GM12878 (cell line): ENCODE results near the gene PHLPP1. TPM values are rescaled to one million over a fixed set of nuclear protein-coding genes. Genes with fewer than 3 reads are reported as not detected.

ENCODE experiments used
- ATAC-seq: fragments of 200-7000 bp; cut with Tn5 transposase; 3 replicates; pipeline ENCODE4 v1.9.1; 2020; ENCODE audit warnings: mild to moderate bottlenecking, moderate library complexity
- BruUV-seq: library from RNA; stranded (reverse); fragments of 400-500 nt; replicated peaks from 2 replicates; lab custom pipeline; 2021; lab: Mats Ljungman, UMichigan
- CTCF ChIA-PET: fragments of 300-600 bp; sonication (Branson Sonifier 250); formaldehyde crosslinking; extraction: SDS; loops from one replicate; lab custom pipeline; 2021; ENCODE audit warnings: inconsistent platforms; lab: Yijun Ruan, JAX
- POLR2A ChIA-PET: fragments of 350-600 bp; formaldehyde crosslinking; extraction: SDS; loops from one replicate; lab custom pipeline; 2021; ENCODE audit warnings: inconsistent platforms; lab: Charles Lee
- RAD21 ChIA-PET: fragments of 300-600 bp; sonication (Branson Sonifier 250); formaldehyde crosslinking; loops from one replicate; lab custom pipeline; 2023; ENCODE audit warnings: antibody characterized with exemption; ENCODE audit not compliant: unreplicated experiment; lab: Charles Lee
- SMC1A ChIA-PET: fragments of 300-600 bp; sonication (Branson Sonifier 250); formaldehyde crosslinking; loops from one replicate; lab custom pipeline; 2023; ENCODE audit not compliant: unreplicated experiment, uncharacterized antibody; lab: Charles Lee
- DNase-seq: peaks from one replicate; pipeline ENCODE4 v3.0.0-alpha.2; 2011; ENCODE audit warnings: low read depth, low spot score
- FAIRE-seq: peaks from 3 replicates; lab custom pipeline; 2011; peaks lifted over from hg19 to GRCh38; lab: Jason Lieb, UNC
- H2AFZ ChIP-seq: 2 replicates; pipeline ENCODE4 v1.6.0; 2011; ENCODE audit warnings: low read depth, low read length, control low read depth; ENCODE audit not compliant: control insufficient read depth
- H3K27ac ChIP-seq: 2 replicates; pipeline ENCODE4 v1.5.1; 2011; ENCODE audit warnings: control low read depth; ENCODE audit not compliant: control insufficient read depth, insufficient read depth
- H3K27me3 ChIP-seq, 2 experiments: replicated peaks in 1 of 2; 2 replicates each; pipeline versions ENCODE4 v1.6.0 to v1.6.1; 2011; ENCODE audit warnings: low read length in 1 of 2; ENCODE audit not compliant: control insufficient read depth in 2 of 2, insufficient read depth in 2 of 2
- H3K36me3 ChIP-seq, 2 experiments: 2 replicates each; pipeline ENCODE4 v1.5.1; 2011; ENCODE audit warnings: low read length in 1 of 2; ENCODE audit not compliant: control insufficient read depth in 2 of 2, insufficient read depth in 2 of 2
- H3K4me1 ChIP-seq: 2 replicates; pipeline ENCODE4 v1.6.1; 2011; ENCODE audit warnings: mild to moderate bottlenecking, low read length, moderate library complexity, mixed read lengths; ENCODE audit not compliant: control insufficient read depth, insufficient read depth
- H3K4me2 ChIP-seq: 2 replicates; pipeline ENCODE4 v1.6.0; 2011; ENCODE audit warnings: control low read depth; ENCODE audit not compliant: control insufficient read depth, insufficient read depth
- H3K4me3 ChIP-seq: fragments of 200-600 bp; sonication (generic); 2 replicates; pipeline ENCODE4 v1.5.1; 2016
- H3K79me2 ChIP-seq: 2 replicates; pipeline ENCODE4 v1.6.0; 2011; ENCODE audit warnings: low read length; ENCODE audit not compliant: control insufficient read depth, insufficient read depth
- H3K9ac ChIP-seq: 2 replicates; pipeline ENCODE4 v1.8.0; 2011; ENCODE audit warnings: low read length, control low read depth, mixed read lengths; ENCODE audit not compliant: control insufficient read depth, insufficient read depth
- H3K9me3 ChIP-seq: replicated peaks from 3 replicates; pipeline ENCODE4 v1.5.1; 2011; ENCODE audit warnings: mild to moderate bottlenecking, low read length; ENCODE audit not compliant: control insufficient read depth, insufficient read depth
- H4K20me1 ChIP-seq: 2 replicates; pipeline ENCODE4 v1.6.0; 2011; ENCODE audit not compliant: control insufficient read depth, insufficient read depth
- CEBPB ChIP-seq, 2 experiments: fragments of 150-350 bp in 1 of 2; IDR thresholded peaks; 2 replicates each; pipeline ENCODE4 v1.6.1; 2012 to 2014; ENCODE audit warnings: low read depth in 2 of 2, low read length in 2 of 2, borderline replicate concordance in 1 of 2, inconsistent platforms in 1 of 2
- CHD4 ChIP-seq: fragments of 200-600 bp; sonication (generic); IDR thresholded peaks from 2 replicates; pipeline ENCODE4 v1.6.1; 2016; ENCODE audit warnings: mild to moderate bottlenecking
- ETV6 ChIP-seq, 2 experiments: fragments of 450-650 bp in 1 of 2; IDR thresholded peaks in 1 of 2; conservative IDR thresholded peaks in 1 of 2; 2 replicates each; pipeline ENCODE4 v1.6.1; 2014; ENCODE audit warnings: antibody characterized with exemption in 1 of 2, borderline replicate concordance in 1 of 2, low read depth in 1 of 2, mild to moderate bottlenecking in 1 of 2, moderate library complexity in 1 of 2
- FOXK2 ChIP-seq: fragments of 450-650 bp; IDR thresholded peaks from 2 replicates; pipeline ENCODE4 v1.6.1; 2017; ENCODE audit warnings: mild to moderate bottlenecking, moderate library complexity
- IRF3 ChIP-seq: fragments of 450-650 bp; IDR thresholded peaks from 2 replicates; pipeline ENCODE4 v1.6.1; 2014; ENCODE audit warnings: mild to moderate bottlenecking
- IRF4 ChIP-seq: IDR thresholded peaks from 2 replicates; pipeline ENCODE4 v1.6.1; 2011; ENCODE audit warnings: low read depth, low read length
- POLR2A ChIP-seq: IDR thresholded peaks from 2 replicates; pipeline ENCODE4 v1.6.1; 2011; ENCODE audit warnings: low read depth, mild to moderate bottlenecking, low read length
- POU2F2 ChIP-seq: IDR thresholded peaks from 3 replicates; pipeline ENCODE4 v1.6.1; 2011; ENCODE audit warnings: low read depth, mild to moderate bottlenecking, low read length, borderline replicate concordance
- SREBF2 ChIP-seq: IDR thresholded peaks from 2 replicates; pipeline ENCODE4 v1.6.1; 2012; ENCODE audit warnings: mild to moderate bottlenecking, low read length
- ZBED1 ChIP-seq: IDR thresholded peaks from 2 replicates; pipeline ENCODE4 v1.6.1; 2016; ENCODE audit warnings: borderline replicate concordance
- ZBTB40 ChIP-seq: fragments of 450-650 bp; IDR thresholded peaks from 2 replicates; pipeline ENCODE4 v1.6.1; 2016; ENCODE audit warnings: mild to moderate bottlenecking, moderate library complexity, borderline replicate concordance
- ZNF217 ChIP-seq: fragments of 450-650 bp; IDR thresholded peaks from 2 replicates; pipeline ENCODE4 v1.6.1; 2017; ENCODE audit warnings: antibody characterized with exemption, mild to moderate bottlenecking
- ZNF622 ChIP-seq: fragments of 450-650 bp; IDR thresholded peaks from 2 replicates; pipeline ENCODE4 v1.6.1; 2017; ENCODE audit warnings: mild to moderate bottlenecking, inconsistent platforms
- WGBS: methylation state at CpG from one replicate; pipeline ENCODE4 v1.1.6; 2016; ENCODE audit warnings: low lambda C conversion rate; ENCODE audit not compliant: insufficient replicate concordance, insufficient coverage; ENCODE audit errors: missing lambda C conversion rate; 5-methylcytosine and 5-hydroxymethylcytosine counted together
- in situ Hi-C: fragments of 300-500 bp; cut with MboI; formaldehyde crosslinking; loops from 9 replicates; pipeline ENCODE4 v1.14.3; 2018; ENCODE audit warnings: mixed read lengths
- intact Hi-C: fragments of 100-400 bp; cut with micrococcal nuclease; formaldehyde crosslinking; loops from one replicate; pipeline ENCODE4 v1.14.2; 2022; ENCODE audit not compliant: unreplicated experiment
- polyA plus RNA-seq, 11 experiments: library from polyadenylated mRNA; depleted of rRNA in 4 of 11; unstranded in 6 of 11; stranded (reverse) in 5 of 11; fragments of >200 nt; fragmentation: Nextera tagmentation in 4 of 11; fragmentation: Illumina TruSeq in 1 of 11; extraction: Ambion mirVana in 4 of 11; extraction: Trizol in 1 of 11; gene quantifications; 1 replicate in 1 of 11; 2 replicates in 10 of 11; pipeline versions ENCODE4 v1.2.1 to v1.2.3, GENCODE V29; 2011 to 2016; ENCODE audit warnings: inconsistent platforms in 2 of 11, missing spikeins in 2 of 11, low read depth in 1 of 11
- total RNA-seq, 4 experiments: library from RNA; depleted of rRNA in 3 of 4; stranded (reverse); fragments of >200 nt in 3 of 4; fragmentation: Illumina TruSeq in 1 of 4; extraction: Trizol in 1 of 4; gene quantifications; 2 replicates each; pipeline versions ENCODE4 v1.2.1 to v1.2.3, GENCODE V29; 2013 to 2021

The PHLPP1 gene
- total and polyA plus RNA-seq, 10 of the 15 experiments (the other 5 are each of a cell fraction or from before 2014, with no cell fraction given), result 0.42 to 7.0 (median 1.9) TPM

- ChIA-PET POLR2A (no interaction called here), SMC1A (interaction anchor here (0.7 kb wide), 1 partner anchor 175 kb away, joined by 4 read pairs; no protein-coding TSS in a partner anchor), RAD21 (no interaction called here), CTCF (interaction anchor here (1.1 kb wide), 1 partner anchor 25 kb away, joined by 3 read pairs; no protein-coding TSS in a partner anchor)
- Histone ChIP-seq H3K4me1 (no peaks in the 10 kb centered on the region), H2AFZ (no peak overlapping the region), H3K9me3 (no peaks in the 10 kb centered on the region), H3K9ac (no peak overlapping the region), H3K4me3 (no peak overlapping the region), H4K20me1 (no peaks in the 10 kb centered on the region), H3K27ac (no peak overlapping the region), H3K27me3 (no peaks in the 10 kb centered on the region), H3K36me3 (no peaks in the 10 kb centered on the region), H3K79me2 (no peaks in the 10 kb centered on the region), H3K4me2 (no peak overlapping the region)
- FAIRE-seq, result no peak
- WGBS, result 48% methylated on average over 2 of the region's 2 CpGs
- intact Hi-C loops, result no loop called here
- ATAC-seq, result no peak
- in situ Hi-C loops, result no loop called here
- BruUV-seq, result no TSS peak
- no peak for DNase-seq
- TF ChIP-seq ZNF217, result no peak
- TF ChIP-seq FOXK2, result no peak
- TF ChIP-seq POU2F2, result no peak
- TF ChIP-seq ZBTB40, result no peak
- no peak for TF ChIP-seq POLR2A
- TF ChIP-seq SREBF2, result no peak
- TF ChIP-seq CEBPB (IDR thresholded peaks at IDR 0.05; ENCODE audit: borderline replicate concordance in 1 of 2, low read depth in 2 of 2, low read length in 2 of 2), result no peak
- no peak for TF ChIP-seq IRF4
- no peak for TF ChIP-seq ETV6 (conservative IDR thresholded peaks at IDR 0.05 in 1 of 2, IDR thresholded peaks at IDR 0.05 in 1 of 2; ENCODE audit: borderline replicate concordance in 1 of 2, low read depth in 1 of 2)
- TF ChIP-seq ZNF622, result no peak
- TF ChIP-seq IRF3, result no peak
- TF ChIP-seq ZBED1, result no peak
- TF ChIP-seq CHD4, result no peak
These were observed 92.1 kb downstream of the PHLPP1 start for GRCh38 chr18:62807396-62807795.
